GM12864 (cell line): ENCODE results near the gene NDFIP2.

Experiments
- DNase-seq: peaks from one replicate; pipeline ENCODE4 v3.0.0-alpha.2; 2011; ENCODE audit warnings: low read depth
- H3K4me3 ChIP-seq: 2 replicates; pipeline ENCODE4 v1.5.1; 2011; ENCODE audit warnings: mild to moderate bottlenecking, low read depth, low read length, control low read depth
- CTCF ChIP-seq: IDR thresholded peaks from 2 replicates; pipeline ENCODE4 v1.5.1; 2011; ENCODE audit warnings: low read depth, mild to moderate bottlenecking, moderate library complexity, low read length, control low read depth, inconsistent platforms; ENCODE audit errors: missing control alignments

NDFIP2 gene

GRCh38 chr13:79457390-79457789 is 23.6 kb upstream of the NDFIP2 start:
- H3K4me3 ChIP-seq: no peak overlapping the region
- no peak for TF ChIP-seq CTCF
- no peak for DNase-seq

- DNase-seq: no peak
- H3K4me3 ChIP-seq: no peak overlapping the region
- no peak for TF ChIP-seq CTCF
These were observed 23.0 kb upstream of the NDFIP2 start for GRCh38 chr13:79457948-79458347.

- DNase-seq: no peak
- TF ChIP-seq CTCF: no peak
- no peak overlapping the region for H3K4me3 ChIP-seq
These were observed 22.5 kb upstream of the NDFIP2 start for GRCh38 chr13:79458436-79458835.

- no peak for DNase-seq
- no peak for TF ChIP-seq CTCF
- H3K4me3 ChIP-seq: no peak overlapping the region
These were observed 21.0 kb upstream of the NDFIP2 start for GRCh38 chr13:79459906-79460305.

GRCh38 chr13:79462895-79463294 is 18.1 kb upstream of the NDFIP2 start:
- TF ChIP-seq CTCF: no peak
- no peak overlapping the region for H3K4me3 ChIP-seq
- no peak for DNase-seq

- no peak for TF ChIP-seq CTCF
- no peak overlapping the region for H3K4me3 ChIP-seq
- DNase-seq: no peak
These were observed 17.4 kb upstream of the NDFIP2 start for GRCh38 chr13:79463604-79464003.

- no peak overlapping the region for H3K4me3 ChIP-seq
- TF ChIP-seq CTCF: no peak
- DNase-seq: no peak
These were observed 14.1 kb upstream of the NDFIP2 start for GRCh38 chr13:79466872-79467271.
